NOMO-1 treated with DMSO at 0.1 percent for 48 hours (cell line): ENCODE measurements around the gene PRKN.
A peak's percentile ranks its signal among the peaks of the same experiment; 100 is the strongest.
"Not testable (repeated sequence)": the region's sequence is repeated elsewhere in the genome, so short reads cannot be mapped to it uniquely, and the experiment has no call there.

Experiments
- DNase-seq: peaks from one replicate; lab custom pipeline; 2025; ENCODE audit not compliant: unreplicated experiment; lab: John Stamatoyannopoulos, UW

The PRKN gene

GRCh38 chr6:161926324-161926723 lies 801.2 kb downstream of the PRKN start:
- no peak for DNase-seq

GRCh38 chr6:161924516-161925116 lies 803.0 kb downstream of the PRKN start:
- DNase-seq, result no peak

- peak; percentile 1 for DNase-seq
These were observed 804.9 kb downstream of the PRKN start for GRCh38 chr6:161922631-161923119.

DNA sequence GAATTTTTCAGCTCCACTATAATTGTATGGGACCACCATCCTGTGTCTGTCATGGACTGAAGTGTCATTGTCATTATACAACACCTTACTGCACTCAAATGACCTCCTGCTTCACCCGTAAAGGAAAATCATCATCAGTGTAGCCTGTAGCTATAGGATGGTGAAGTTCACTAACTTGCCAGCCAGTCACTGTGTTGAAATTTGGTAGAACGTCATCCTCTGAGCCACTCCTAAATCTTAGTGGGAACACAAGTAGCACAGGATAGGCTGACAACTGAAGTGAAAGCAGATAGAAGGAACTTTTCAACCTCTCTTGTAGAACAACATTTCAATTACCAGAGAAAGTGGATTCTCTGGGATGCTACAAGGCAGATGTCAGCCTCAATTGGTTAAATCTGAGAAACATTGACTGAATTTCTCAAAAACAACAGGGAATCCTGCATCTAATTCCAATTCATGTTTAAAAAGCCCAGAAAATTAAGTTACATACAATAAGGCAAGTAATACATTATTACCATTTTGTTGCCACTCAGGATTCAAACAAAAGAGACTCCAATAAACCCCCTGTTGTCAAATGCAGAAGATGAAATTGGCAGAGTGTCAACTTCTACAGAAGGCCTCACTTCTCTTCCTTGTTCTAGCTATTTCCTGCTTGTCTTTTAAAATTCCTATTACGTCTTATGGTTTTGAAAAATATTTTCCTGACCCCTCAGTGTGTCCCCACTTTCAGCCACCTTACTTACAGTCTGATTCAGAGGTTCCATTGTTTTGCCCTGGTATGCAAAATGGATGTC lies 805.8 kb downstream of the PRKN start:
- DNase-seq, result no peak

- DNase-seq, result no peak
These were observed 807.9 kb downstream of the PRKN start for GRCh38 chr6:161919691-161920090.

- no peak for DNase-seq
These were observed 808.8 kb downstream of the PRKN start for GRCh38 chr6:161918628-161919205.

DNA sequence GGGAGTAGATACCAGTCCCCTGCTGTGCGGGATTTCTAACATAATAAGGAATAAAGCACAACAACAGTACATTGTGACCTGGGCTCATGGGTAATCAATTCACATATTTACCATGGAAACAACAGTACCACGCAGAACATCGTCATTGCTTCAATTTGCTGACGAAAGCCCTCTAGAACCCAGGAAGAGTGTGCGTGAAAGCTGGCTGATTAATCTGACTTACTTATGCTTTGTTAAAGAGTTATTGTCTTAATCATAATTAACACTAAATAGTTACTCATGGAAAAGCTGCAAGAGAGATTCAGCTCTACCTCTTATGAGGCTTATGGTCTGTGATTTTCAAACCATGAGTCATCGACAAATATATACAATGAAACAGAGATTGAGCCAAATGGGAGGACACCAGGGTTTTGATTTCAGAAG lies 809.4 kb downstream of the PRKN start:
- no peak for DNase-seq

DNA sequence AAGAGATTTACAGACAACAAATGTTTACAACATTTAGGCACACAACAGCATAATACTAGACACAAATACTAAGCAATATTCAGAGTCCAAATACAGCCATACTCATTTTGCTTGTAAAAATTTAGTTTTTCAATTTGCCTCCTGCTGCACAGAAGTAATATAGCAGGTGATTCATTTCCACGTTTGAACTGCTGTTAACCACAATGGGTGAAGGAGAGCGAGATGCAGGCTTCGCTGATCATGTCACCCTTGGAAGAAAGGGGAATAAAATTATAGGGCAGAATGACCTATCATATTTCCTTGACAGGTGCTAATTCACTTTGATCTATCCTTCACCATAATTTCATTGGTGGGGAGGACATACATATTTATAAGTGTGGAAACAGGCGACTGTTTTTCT lies 809.9 kb downstream of the PRKN start:
- DNase-seq, result no peak

- DNase-seq, result no peak
These were observed 812.1 kb downstream of the PRKN start for GRCh38 chr6:161915456-161915964.

- DNase-seq, result no peak
These were observed 818.7 kb downstream of the PRKN start for GRCh38 chr6:161908872-161909271.

- DNase-seq, result no peak
These were observed 821.0 kb downstream of the PRKN start for GRCh38 chr6:161906571-161906970.

GRCh38 chr6:161903584-161904212 lies 823.9 kb downstream of the PRKN start:
- no peak for DNase-seq

GRCh38 chr6:161901740-161902426 lies 825.7 kb downstream of the PRKN start:
- no peak for DNase-seq

- no peak for DNase-seq
These were observed 833.1 kb downstream of the PRKN start for GRCh38 chr6:161894436-161894835.

- no peak for DNase-seq
These were observed 836.0 kb downstream of the PRKN start for GRCh38 chr6:161891542-161891941.

DNA sequence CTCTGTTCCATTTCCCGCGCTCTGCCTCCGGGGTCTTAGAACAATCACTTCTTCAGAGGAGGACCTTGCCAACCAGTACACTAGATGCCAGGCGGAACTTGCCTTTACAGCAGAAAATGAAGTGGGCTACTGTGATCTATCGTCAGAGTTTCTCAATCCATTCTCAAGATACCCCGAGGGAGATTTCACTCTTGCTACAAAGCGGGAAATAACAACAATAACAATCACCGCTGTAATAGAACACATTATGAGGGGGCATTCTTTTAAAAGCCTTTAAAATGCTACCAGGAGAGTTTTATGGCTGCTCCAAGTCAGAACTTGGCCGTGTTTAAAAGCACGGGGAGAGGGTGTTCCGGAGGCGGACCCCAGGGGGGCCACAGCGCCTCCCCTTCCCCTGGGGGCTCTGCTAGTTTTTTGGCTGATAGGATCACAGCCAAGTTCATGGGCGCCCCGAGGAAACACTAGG lies 836.7 kb downstream of the PRKN start:
- DNase-seq, result no peak

- DNase-seq, result no peak
These were observed 837.3 kb downstream of the PRKN start for GRCh38 chr6:161890133-161890831.

DNA sequence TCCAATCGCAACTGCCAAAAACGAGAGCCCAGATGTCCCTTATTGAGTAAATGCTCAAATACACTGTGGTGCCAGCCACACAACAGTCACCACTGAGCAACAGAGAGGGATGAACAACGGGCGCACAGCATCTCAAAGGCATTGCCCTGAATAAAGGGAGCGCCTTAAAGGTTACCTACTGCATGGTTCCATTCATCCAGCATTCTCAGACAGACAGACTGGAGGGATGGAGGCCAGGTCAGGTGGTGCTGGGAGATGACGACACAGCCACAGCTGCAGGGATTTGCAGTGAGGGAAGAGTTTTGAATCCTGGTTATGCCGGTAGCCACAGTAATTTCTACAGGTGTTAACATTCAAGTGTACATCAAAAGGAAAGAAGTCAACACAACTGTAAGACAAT lies 838.2 kb downstream of the PRKN start:
- DNase-seq, result no peak

DNA sequence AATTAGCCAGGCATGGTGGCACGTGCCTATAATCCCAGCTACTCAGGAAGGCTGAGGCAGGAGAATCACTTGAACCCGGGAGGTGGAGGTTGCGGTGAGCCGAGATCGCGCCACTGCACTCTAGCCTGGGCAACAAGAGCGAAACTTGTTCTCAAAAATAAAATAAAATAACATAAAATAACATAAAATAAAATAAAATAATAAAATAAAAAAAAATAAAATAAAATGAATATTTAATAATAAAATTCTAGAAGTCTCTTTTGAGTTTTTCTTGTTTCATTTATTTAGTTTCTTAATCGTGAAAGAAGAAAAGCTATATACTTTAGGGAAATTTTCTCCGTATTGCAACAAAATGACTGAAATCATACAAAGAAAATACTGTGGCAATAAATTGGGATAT lies 841.0 kb downstream of the PRKN start:
- DNase-seq, result not testable (repeated sequence)

- DNase-seq, result no peak
These were observed 842.8 kb downstream of the PRKN start for GRCh38 chr6:161884782-161885181.
